Astrocyte of the spinal cord (primary cell): Measurements from ENCODE around the gene PNKD.
"Not testable (repeated sequence)": the region's sequence is repeated elsewhere in the genome, so short reads cannot be mapped to it uniquely, and the experiment has no call there.

Experiments
- DNase-seq: peaks from one replicate; pipeline ENCODE4 v3.0.0; 2011; ENCODE audit warnings: low read depth, low spot score
- H3K4me3 ChIP-seq: 2 replicates; pipeline ENCODE4 v1.5.1; 2011; ENCODE audit warnings: low read depth, mild to moderate bottlenecking, low read length, moderate library complexity
- in situ Hi-C: cut with HindIII; loops from 2 replicates; pipeline ENCODE4 v1.10.0; 2017; ENCODE audit warnings: low sequenced_read_pairs
- TF ChIP-seq, protein P1 (sequence below): IDR thresholded peaks from 2 replicates; pipeline ENCODE4 v1.5.1; 2012; ENCODE audit warnings: low read depth, mild to moderate bottlenecking, low read length, inconsistent platforms

The PNKD gene

DNA sequence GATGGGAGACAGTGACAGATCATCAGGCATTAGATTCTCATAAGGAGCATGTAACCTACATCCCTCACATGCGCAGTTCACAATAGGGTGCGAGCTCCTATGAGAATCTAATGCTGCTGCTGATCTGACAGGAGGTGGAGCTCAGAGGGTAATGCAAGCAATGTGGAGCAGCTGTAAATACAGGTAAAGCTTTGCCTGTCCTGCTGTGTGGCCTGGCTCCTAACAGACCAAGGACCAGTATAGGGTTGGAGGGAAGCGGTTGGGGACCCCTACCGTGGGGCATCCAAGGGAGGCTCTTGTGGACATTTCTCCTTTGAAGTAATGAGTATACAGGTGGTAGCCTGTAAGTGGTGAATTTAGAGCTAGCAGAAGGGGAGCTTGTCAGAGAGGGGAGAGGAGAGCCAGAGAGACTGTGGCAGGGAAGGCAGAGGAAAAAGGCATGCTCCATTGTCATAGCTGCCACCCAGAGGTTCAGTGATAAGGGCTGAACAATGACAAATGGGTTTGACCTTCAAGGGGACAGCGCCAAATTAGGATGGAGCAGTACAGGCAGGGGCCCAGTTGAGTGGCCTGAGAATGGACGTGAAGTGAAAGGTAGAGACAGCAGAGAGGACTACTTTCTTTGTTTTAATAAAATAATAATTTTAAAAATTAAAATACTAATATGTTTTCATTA is 37.2 kb downstream of the PNKD start:
- in situ Hi-C loops: no loop called here
- TF ChIP-seq, protein P1, sequence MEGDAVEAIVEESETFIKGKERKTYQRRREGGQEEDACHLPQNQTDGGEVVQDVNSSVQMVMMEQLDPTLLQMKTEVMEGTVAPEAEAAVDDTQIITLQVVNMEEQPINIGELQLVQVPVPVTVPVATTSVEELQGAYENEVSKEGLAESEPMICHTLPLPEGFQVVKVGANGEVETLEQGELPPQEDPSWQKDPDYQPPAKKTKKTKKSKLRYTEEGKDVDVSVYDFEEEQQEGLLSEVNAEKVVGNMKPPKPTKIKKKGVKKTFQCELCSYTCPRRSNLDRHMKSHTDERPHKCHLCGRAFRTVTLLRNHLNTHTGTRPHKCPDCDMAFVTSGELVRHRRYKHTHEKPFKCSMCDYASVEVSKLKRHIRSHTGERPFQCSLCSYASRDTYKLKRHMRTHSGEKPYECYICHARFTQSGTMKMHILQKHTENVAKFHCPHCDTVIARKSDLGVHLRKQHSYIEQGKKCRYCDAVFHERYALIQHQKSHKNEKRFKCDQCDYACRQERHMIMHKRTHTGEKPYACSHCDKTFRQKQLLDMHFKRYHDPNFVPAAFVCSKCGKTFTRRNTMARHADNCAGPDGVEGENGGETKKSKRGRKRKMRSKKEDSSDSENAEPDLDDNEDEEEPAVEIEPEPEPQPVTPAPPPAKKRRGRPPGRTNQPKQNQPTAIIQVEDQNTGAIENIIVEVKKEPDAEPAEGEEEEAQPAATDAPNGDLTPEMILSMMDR: no peak
- no peak overlapping the region for H3K4me3 ChIP-seq
- DNase-seq: no peak

DNA sequence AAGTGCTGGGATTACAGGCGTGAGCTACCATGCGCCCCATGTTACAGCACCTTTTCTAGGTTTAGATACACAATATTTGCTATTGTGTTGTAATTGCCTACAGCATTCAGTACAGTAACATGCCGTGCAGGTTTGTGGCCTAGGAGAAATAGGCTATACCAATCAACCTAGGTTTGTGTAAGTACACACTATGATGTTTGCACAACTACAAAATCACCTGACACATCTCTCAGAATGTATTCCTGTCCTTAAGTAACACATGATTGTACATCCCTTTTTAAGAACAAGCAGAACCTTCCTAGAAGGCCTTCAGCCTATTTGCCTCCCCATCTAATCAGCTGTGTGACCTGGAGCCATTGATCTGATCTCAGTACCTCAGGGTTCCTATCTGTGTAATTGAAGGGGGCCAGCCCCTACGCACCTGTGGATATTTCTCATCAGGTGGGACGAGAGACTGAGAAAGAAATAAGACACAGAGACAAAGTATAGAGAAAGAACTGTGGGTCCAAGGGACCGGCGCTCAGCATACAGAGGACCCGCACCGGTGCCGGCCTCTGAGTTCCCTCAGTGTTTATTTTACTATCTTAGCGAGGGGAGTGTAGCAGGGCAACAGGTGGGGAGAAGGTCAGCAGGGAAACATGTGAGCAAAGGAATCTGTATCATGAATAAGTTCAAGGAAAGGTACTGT is 40.7 kb downstream of the PNKD start:
- in situ Hi-C loops: no loop called here
- H3K4me3 ChIP-seq: no peak overlapping the region
- DNase-seq: no peak
- TF ChIP-seq, protein P1: no peak

DNA sequence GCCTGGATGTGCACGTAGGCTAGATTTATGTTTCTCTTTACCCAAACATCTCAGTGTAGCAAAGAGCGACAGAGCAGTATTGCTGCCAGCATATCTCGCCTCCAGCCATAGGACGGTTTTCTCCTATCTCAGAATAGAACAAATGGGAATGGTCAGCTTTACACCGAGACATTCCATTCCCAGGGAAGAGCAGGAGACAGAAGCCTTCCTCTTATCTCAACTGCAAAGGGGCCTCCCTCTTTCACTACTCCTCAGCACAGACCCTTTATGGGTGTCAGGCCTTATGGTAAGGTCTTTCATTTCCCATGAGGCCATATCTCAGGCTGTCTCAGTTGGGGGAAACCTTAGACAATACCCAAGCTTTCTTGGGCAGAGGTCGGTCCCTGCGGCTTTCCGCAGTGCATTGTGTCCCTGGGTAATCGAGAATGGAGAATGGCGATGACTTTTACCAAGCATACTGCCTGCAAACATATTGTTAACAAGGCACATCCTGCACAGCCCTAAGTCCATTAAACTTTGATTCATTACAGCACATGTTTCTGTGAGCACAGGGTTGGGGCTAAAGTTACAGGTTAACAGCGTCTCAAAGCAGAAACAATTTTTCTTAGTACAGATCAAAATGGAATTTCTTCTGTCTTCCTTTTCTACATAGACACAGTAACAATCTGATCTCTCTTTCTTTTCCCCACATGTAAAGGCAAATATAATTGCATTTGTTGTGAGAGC is 41.4 kb downstream of the PNKD start:
- H3K4me3 ChIP-seq, in situ Hi-C loops, DNase-seq: not testable (repeated sequence)

DNA sequence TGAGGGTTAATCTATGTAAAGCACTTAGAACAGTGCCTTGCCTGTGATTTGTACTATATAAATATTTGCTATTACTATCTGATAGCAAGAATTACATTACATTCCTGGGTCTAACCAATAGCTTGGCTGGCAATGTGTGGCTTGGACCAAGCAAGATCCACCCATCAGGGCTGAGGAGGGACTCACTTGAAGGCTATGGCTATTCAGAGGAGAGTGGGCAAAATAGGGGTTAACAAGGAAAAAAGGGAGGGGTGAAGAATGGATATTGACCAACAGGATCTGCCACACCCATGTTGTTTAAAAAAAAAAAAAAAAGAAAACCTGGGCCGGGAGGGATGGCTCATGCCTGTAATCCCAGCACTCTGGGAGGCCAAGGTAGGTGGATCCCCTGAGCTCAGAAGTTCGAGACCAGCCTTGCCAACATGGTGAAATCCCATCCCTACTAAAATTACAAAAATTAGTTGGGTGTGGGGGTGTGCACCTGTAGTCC is 42.0 kb downstream of the PNKD start:
- no peak for DNase-seq
- H3K4me3 ChIP-seq: no peak overlapping the region
- TF ChIP-seq, protein P1: no peak
- in situ Hi-C loops: no loop called here

DNA sequence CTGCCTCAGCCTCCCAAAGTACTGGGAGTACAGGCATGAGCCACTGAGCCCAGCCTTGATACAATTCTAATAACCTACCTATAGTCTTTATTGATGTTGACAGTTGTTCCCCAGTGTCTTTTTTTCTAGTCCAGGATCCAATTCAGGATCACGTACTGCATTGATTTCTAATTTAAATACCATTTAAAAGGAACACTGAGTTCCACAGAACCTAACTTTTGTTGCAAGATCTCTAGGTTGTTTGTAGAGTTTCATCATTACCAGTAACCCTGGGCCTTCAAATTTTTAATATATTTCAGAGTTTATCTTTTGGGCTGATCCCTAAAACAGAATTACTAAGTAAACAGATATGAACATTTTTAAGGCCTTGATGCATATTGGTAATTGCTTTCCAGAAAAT is 43.0 kb downstream of the PNKD start:
- no peak overlapping the region for H3K4me3 ChIP-seq
- TF ChIP-seq, protein P1: no peak
- no peak for DNase-seq
- in situ Hi-C loops: no loop called here

DNA sequence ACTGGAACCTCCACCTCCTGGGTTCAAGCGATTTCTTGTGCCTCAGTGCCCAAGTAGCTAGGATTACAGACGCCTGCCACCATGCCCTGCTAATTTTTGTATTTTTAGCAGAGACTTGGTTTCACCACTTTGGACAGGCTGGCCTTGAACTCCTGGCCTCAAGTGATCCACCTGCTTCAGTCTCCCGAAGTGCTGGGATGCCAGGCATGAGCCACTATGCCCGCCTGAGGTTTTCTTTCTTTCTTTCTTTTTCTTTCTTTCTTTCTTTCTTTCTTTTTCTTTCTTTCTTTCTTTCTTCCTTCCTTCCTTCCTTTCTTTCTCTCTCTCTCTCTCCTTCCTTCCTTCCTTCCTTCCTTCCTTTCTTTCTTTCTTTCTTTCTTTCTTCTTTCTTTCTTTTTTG is 44.4 kb downstream of the PNKD start:
- H3K4me3 ChIP-seq, in situ Hi-C loops, DNase-seq: not testable (repeated sequence)

DNA sequence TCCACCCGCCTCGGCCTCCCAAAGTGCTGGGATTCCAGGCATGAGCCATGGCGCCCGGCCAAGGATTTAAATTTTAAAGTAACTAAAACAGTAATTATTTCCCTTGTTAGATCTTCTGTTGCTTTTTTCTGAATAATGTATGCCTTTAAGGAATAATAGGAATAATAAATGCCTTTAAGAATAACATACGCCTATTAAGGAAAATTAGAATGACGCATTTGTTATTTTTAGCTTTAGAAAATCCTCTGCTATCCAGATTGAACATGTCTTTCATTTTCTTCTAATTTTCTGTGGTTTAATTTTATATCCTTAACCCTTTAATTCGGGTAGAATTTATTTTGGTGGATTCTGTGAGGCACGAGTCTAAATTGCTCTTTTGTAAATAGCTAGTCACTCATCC is 45.1 kb downstream of the PNKD start:
- in situ Hi-C loops: no loop called here
- no peak overlapping the region for H3K4me3 ChIP-seq
- TF ChIP-seq, protein P1: no peak
- no peak for DNase-seq
